Neural progenitor cell (in vitro differentiated cells): ENCODE results near the gene CCDC63. TPM values are rescaled to one million over a fixed set of nuclear protein-coding genes. Genes with fewer than 3 reads are reported as not detected.

Experiments used
- DNase-seq: peaks from one replicate; pipeline ENCODE4 v3.0.0-alpha.2; 2016; ENCODE audit warnings: low spot score
- H2AFZ ChIP-seq: fragments of 200-600 bp; sonication (generic); replicated peaks from 2 replicates; pipeline ENCODE4 v1.6.1; 2016; ENCODE audit warnings: antibody characterized with exemption
- H3F3A ChIP-seq: fragments of 200-600 bp; sonication (generic); 2 replicates; pipeline ENCODE4 v1.6.1; 2016; ENCODE audit warnings: antibody characterized with exemption, low read depth
- H3K27ac ChIP-seq: fragments of 200-600 bp; sonication (generic); 2 replicates; pipeline ENCODE4 v1.5.1; 2016; ENCODE audit warnings: mild to moderate bottlenecking
- H3K27me3 ChIP-seq: fragments of 200-600 bp; sonication (generic); 2 replicates; pipeline ENCODE4 v1.6.1; 2016; ENCODE audit warnings: mild to moderate bottlenecking, moderate library complexity
- H3K36me3 ChIP-seq: fragments of 200-600 bp; sonication (generic); 2 replicates; pipeline ENCODE4 v1.5.1; 2016
- H3K4me1 ChIP-seq: fragments of 200-600 bp; sonication (generic); 2 replicates; pipeline ENCODE4 v1.6.1; 2016; ENCODE audit warnings: mixed run types
- H3K4me2 ChIP-seq: fragments of 200-600 bp; sonication (generic); 2 replicates; pipeline ENCODE4 v1.6.1; 2016
- H3K4me3 ChIP-seq: fragments of 200-600 bp; sonication (generic); 2 replicates; pipeline ENCODE4 v1.5.1; 2016
- H3K79me2 ChIP-seq: fragments of 200-600 bp; sonication (generic); 2 replicates; pipeline ENCODE4 v1.6.1; 2016; ENCODE audit warnings: low read depth
- H3K9ac ChIP-seq: fragments of 200-600 bp; sonication (generic); 2 replicates; pipeline ENCODE4 v1.6.1; 2016
- H3K9me3 ChIP-seq: fragments of 200-600 bp; sonication (generic); 2 replicates; pipeline ENCODE4 v1.5.1; 2016; ENCODE audit warnings: low read depth
- H4K20me1 ChIP-seq: fragments of 200-600 bp; sonication (generic); 2 replicates; pipeline ENCODE4 v1.6.1; 2016; ENCODE audit warnings: low read depth
- H3K27ac Mint-ChIP-seq: 3 replicates; pipeline ENCODE4 v1.8.0; 2021; ENCODE audit warnings: mixed read lengths
- H3K27me3 Mint-ChIP-seq: 2 replicates; pipeline ENCODE4 v1.8.0; 2022; ENCODE audit warnings: low read depth, mild to moderate bottlenecking, inconsistent platforms, moderate library complexity, mixed read lengths; ENCODE audit not compliant: insufficient read depth
- H3K36me3 Mint-ChIP-seq: 3 replicates; pipeline ENCODE4 v1.8.0; 2021; ENCODE audit warnings: mixed read lengths
- H3K4me1 Mint-ChIP-seq: 3 replicates; pipeline ENCODE4 v1.8.0; 2021; ENCODE audit warnings: mixed read lengths
- H3K4me3 Mint-ChIP-seq: 3 replicates; pipeline ENCODE4 v1.8.0; 2021; ENCODE audit warnings: mild to moderate bottlenecking, moderate library complexity, mixed read lengths
- H3K9me3 Mint-ChIP-seq: 3 replicates; pipeline ENCODE4 v1.8.0; 2020; ENCODE audit warnings: mixed read lengths
- CTCF ChIP-seq: fragments of 200-600 bp; sonication (generic); IDR thresholded peaks from 2 replicates; pipeline ENCODE4 v1.5.1; 2017; ENCODE audit warnings: antibody characterized with exemption, mild to moderate bottlenecking
- EZH2 ChIP-seq: fragments of 200-600 bp; sonication (generic); IDR thresholded peaks from 2 replicates; pipeline ENCODE4 v1.6.1; 2017; ENCODE audit warnings: antibody characterized with exemption, mild to moderate bottlenecking, moderate library complexity
- EZH2phosphoT487 ChIP-seq: fragments of 200-600 bp; sonication (generic); IDR thresholded peaks from 2 replicates; pipeline ENCODE4 v1.6.1; 2017; ENCODE audit warnings: antibody characterized with exemption
- total RNA-seq: library from RNA; depleted of rRNA; stranded (reverse); fragments of >200 nt; gene quantifications from 2 replicates; pipeline ENCODE4 v1.2.3, GENCODE V29; 2015; ENCODE audit warnings: low replicate concordance

The CCDC63 gene
- total RNA-seq = 0.24 TPM in 1 of 2 replicates, not detected in the other

GRCh38 chr12:110846615-110847566 is at the start of gene CCDC63:
TSS of gene CCDC63 (plus strand) at chr12:110846987. CDS start at chr12:110852955, 5,968 bp downstream.
- peak; percentile 90 for DNase-seq
- Mint-ChIP-seq H3K27me3 (peaks cover 25% of the 10 kb centered on the region), H3K9me3 (no peaks in the 10 kb centered on the region), H3K36me3 (no peaks in the 10 kb centered on the region), H3K4me1 (peaks cover 5% of the 10 kb centered on the region), H3K27ac (no peak within 1 kb of the TSS), H3K4me3 (peak within 1 kb of the TSS; percentile 80)
- Histone ChIP-seq H3K27me3 (no peaks in the 10 kb centered on the region), H3K36me3 (no peaks in the 10 kb centered on the region), H3K9me3 (no peaks in the 10 kb centered on the region), H2AFZ (peak within 1 kb of the TSS; percentile 100), H3K27ac (no peak within 1 kb of the TSS), H3K4me2 (peak within 1 kb of the TSS; percentile 75), H3K4me3 (peak within 1 kb of the TSS; percentile 56), H3K9ac (no peak within 1 kb of the TSS), H3K4me1 (no peaks in the 10 kb centered on the region), H3K79me2 (no peaks in the 10 kb centered on the region), H3F3A (peaks cover 7% of the 10 kb centered on the region), H4K20me1 (no peaks in the 10 kb centered on the region)
- TF ChIP-seq EZH2 (no peak), CTCF (peak; percentile 67), EZH2phosphoT487 (no peak)

- DNase-seq = no peak
- Mint-ChIP-seq H3K4me1 (peaks cover 3% of the 10 kb centered on the region), H3K36me3 (peaks cover 2% of the 10 kb centered on the region), H3K27me3 (peaks cover 26% of the 10 kb centered on the region), H3K9me3 (peaks cover 11% of the 10 kb centered on the region), H3K4me3 (no peak overlapping the region), H3K27ac (no peak overlapping the region)
- H3F3A ChIP-seq = no peaks in the 10 kb centered on the region
- no peaks in the 10 kb centered on the region for H3K9me3 ChIP-seq
- no peak overlapping the region for H3K4me3 ChIP-seq
- no peaks in the 10 kb centered on the region for H3K27me3 ChIP-seq
- H3K27ac ChIP-seq = no peak overlapping the region
- H3K4me2 ChIP-seq = no peak overlapping the region
- no peak overlapping the region for H2AFZ ChIP-seq
- H3K36me3 ChIP-seq = no peaks in the 10 kb centered on the region
- no peak overlapping the region for H3K9ac ChIP-seq
- no peak for TF ChIP-seq EZH2
- H3K4me1 ChIP-seq = no peaks in the 10 kb centered on the region
- no peaks in the 10 kb centered on the region for H4K20me1 ChIP-seq
- no peaks in the 10 kb centered on the region for H3K79me2 ChIP-seq
Observed at GRCh38 chr12:110798461-110798860, 48.3 kb upstream of the CCDC63 start.

- no peak for DNase-seq
Observed at GRCh38 chr12:110802489-110802888, 44.3 kb upstream of the CCDC63 start.

More at GRCh38 chr12:110802489-110802888, 44.3 kb upstream of the CCDC63 start:
- Histone ChIP-seq H3K27me3 (no peaks in the 10 kb centered on the region), H3K27ac (no peak overlapping the region), H3K4me1 (no peaks in the 10 kb centered on the region), H4K20me1 (no peaks in the 10 kb centered on the region), H3K9me3 (no peaks in the 10 kb centered on the region), H3F3A (no peaks in the 10 kb centered on the region), H3K9ac (no peak overlapping the region), H3K4me2 (no peak overlapping the region), H2AFZ (no peak overlapping the region), H3K36me3 (no peaks in the 10 kb centered on the region), H3K79me2 (no peaks in the 10 kb centered on the region), H3K4me3 (no peak overlapping the region)
- Mint-ChIP-seq H3K4me3 (no peak overlapping the region), H3K4me1 (no peaks in the 10 kb centered on the region), H3K27me3 (peaks cover 29% of the 10 kb centered on the region), H3K27ac (no peak overlapping the region), H3K36me3 (peaks cover 2% of the 10 kb centered on the region), H3K9me3 (peaks cover 25% of the 10 kb centered on the region)
- TF ChIP-seq EZH2phosphoT487 = no peak
- TF ChIP-seq CTCF = no peak
- TF ChIP-seq EZH2 = no peak
